Mucosa of descending colon (tissue), 3 donors: ENCODE data around the gene ZCCHC3. TPM values are rescaled to one million over a fixed set of nuclear protein-coding genes. Genes with fewer than 3 reads are reported as not detected.
A peak's percentile ranks its signal among the peaks of the same experiment; 100 is the strongest.

Experiments
- ATAC-seq: fragments of 200-7000 bp; cut with Tn5 transposase; one replicate; pipeline ENCODE4 v1.9.1; 2020; ENCODE audit warnings: mild to moderate bottlenecking, moderate library complexity
- DNase-seq, 3 donors: peaks; one replicate each; pipeline ENCODE4 v3.0.0-alpha.2; 2020
- H3K36me3 ChIP-seq: fragments of 200-600 bp; one replicate; pipeline ENCODE4 v1.8.0; 2021; ENCODE audit warnings: low read depth, mild to moderate bottlenecking
- H3K4me1 ChIP-seq: fragments of 200-600 bp; one replicate; pipeline ENCODE4 v1.8.0; 2021; ENCODE audit warnings: low read depth, mild to moderate bottlenecking
- H3K4me3 ChIP-seq: fragments of 200-600 bp; one replicate; pipeline ENCODE4 v1.8.0; 2021; ENCODE audit warnings: mild to moderate bottlenecking
- H3K9me3 ChIP-seq: fragments of 200-600 bp; one replicate; pipeline ENCODE4 v1.8.0; 2021; ENCODE audit warnings: mild to moderate bottlenecking
- intact Hi-C, 2 donors: fragments of 100-400 bp; cut with DNase I in 1 of 2; cut with micrococcal nuclease in 1 of 2; formaldehyde crosslinking; loops; one replicate each; pipeline versions ENCODE4 v1.11.0 to v1.11.1; 2022; cut with DNase I, micrococcal nuclease
- total RNA-seq, 3 donors: library from RNA; stranded (reverse); fragmentation: NEBNext Ultra II Directional in 2 of 3; extraction: Animal tissue kit (Norgen Biotek cat#: 25700) in 2 of 3; gene quantifications; one replicate each; pipeline versions ENCODE4 v1.2.1 to v1.2.4, GENCODE V29; 2021 to 2023
- TF ChIP-seq, protein P1 (sequence below): fragments of 200-600 bp; IDR thresholded peaks from one replicate; pipeline ENCODE4 v1.8.0; 2022; ENCODE audit warnings: antibody characterized with exemption, mild to moderate bottlenecking
- donor health status: DM: no; HTN: no; CAD: no; lungs with moderate emphysema.
- donor health status: DM: no; HTN: no; CAD: no.
- donor health status: DM: no; HTN: yes; CAD: no.

ZCCHC3 gene
- total RNA-seq, 3 donors from 2014 or later: 12.0 to 18.7 (median 12.6) TPM

DNA sequence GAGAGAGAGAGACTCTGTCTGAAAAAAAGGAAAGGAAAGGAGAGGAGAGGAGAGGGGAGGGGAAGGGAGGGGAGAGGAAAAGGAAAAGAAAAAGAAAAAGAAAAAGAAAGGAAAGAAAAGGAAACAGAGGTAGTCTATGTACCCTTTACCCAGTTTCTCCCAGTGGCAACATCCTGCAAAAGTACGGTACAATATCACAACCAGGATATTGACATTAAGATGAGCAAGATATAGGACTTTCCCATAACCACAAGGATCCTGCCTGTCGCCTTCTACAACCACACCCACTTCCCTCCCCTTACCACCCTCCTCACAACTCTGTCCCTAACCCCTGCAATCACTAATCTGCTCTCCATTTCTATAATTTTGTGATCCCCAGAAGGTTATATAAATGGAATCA lies 10.9 kb upstream of the ZCCHC3 start:
- TF ChIP-seq, protein P1, sequence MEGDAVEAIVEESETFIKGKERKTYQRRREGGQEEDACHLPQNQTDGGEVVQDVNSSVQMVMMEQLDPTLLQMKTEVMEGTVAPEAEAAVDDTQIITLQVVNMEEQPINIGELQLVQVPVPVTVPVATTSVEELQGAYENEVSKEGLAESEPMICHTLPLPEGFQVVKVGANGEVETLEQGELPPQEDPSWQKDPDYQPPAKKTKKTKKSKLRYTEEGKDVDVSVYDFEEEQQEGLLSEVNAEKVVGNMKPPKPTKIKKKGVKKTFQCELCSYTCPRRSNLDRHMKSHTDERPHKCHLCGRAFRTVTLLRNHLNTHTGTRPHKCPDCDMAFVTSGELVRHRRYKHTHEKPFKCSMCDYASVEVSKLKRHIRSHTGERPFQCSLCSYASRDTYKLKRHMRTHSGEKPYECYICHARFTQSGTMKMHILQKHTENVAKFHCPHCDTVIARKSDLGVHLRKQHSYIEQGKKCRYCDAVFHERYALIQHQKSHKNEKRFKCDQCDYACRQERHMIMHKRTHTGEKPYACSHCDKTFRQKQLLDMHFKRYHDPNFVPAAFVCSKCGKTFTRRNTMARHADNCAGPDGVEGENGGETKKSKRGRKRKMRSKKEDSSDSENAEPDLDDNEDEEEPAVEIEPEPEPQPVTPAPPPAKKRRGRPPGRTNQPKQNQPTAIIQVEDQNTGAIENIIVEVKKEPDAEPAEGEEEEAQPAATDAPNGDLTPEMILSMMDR: no peak
- H3K4me1 ChIP-seq: peaks cover 8% of the 10 kb centered on the region
- no peaks in the 10 kb centered on the region for H3K36me3 ChIP-seq
- intact Hi-C loops: no loop called here
- no peaks in the 10 kb centered on the region for H3K9me3 ChIP-seq
- no peak for ATAC-seq
- H3K4me3 ChIP-seq: no peak overlapping the region
- DNase-seq: no peak

- no peak overlapping the region for H3K4me3 ChIP-seq
- DNase-seq (peak in 2 of 3 donors; percentile 51 to 74), ATAC-seq (peak; percentile 46)
- TF ChIP-seq, protein P1: no peak
- H3K4me1 ChIP-seq: peaks cover 8% of the 10 kb centered on the region
- no peaks in the 10 kb centered on the region for H3K36me3 ChIP-seq
- no peaks in the 10 kb centered on the region for H3K9me3 ChIP-seq
- intact Hi-C loops: no loop called here
Observed at GRCh38 chr20:288956-289692, 8.2 kb upstream of the ZCCHC3 start.

GRCh38 chr20:289693-290083 lies 7.7 kb upstream of the ZCCHC3 start:
- Histone ChIP-seq H3K4me3 (peak overlapping the region; percentile 31), H3K9me3 (no peaks in the 10 kb centered on the region), H3K4me1 (peaks cover 8% of the 10 kb centered on the region), H3K36me3 (no peaks in the 10 kb centered on the region)
- TF ChIP-seq, protein P1: no peak
- intact Hi-C loops: no loop called here
- DNase-seq (no peak), ATAC-seq (peak; percentile 18)

DNA sequence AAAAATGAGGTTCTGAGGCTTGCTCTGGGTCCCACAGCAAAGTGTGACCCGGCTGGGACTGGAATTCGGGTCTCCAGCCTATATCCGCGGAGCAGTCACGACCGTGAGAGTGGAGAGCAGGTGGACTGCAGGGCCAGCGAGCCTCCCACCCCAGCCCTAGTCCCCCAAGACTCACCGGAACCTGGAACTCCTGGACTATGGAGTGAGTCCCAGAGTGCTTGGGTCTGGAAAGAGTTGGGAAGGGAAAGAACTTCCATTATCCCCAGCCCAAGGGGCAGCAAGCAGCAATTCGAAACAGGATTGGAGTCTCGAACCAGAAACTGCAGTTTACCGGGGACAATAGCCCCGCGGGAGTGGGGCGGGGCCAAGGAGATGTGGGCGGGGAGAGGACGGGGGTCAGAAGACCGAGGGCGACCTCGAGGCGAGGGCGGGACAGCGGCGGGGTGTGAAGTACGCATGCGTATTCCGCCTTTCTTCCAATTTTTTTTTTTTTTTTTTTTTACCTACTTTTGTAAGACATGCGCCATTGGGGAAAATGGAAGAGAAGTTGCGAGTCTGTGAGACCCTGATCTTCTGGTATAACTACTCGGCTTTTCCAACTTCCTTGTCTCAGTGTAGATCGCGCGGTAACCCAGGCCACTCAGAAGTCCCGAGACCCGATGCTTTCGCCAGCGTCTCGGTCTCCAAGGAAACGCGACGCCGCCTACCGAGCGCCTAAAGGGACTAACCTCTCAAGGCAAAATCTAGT lies 7.1 kb upstream of the ZCCHC3 start, which contains the start of gene C20orf96:
Gene C20orf96, minus strand, starts transcription at position 667 of the 748 bp plus-strand sequence. Its CDS starts 140 bp downstream, at position 527.
- ATAC-seq: peak; percentile 99
- peaks cover 8% of the 10 kb centered on the region for H3K4me1 ChIP-seq
- TF ChIP-seq, protein P1: peak; percentile 24
- no peaks in the 10 kb centered on the region for H3K36me3 ChIP-seq
- peak; percentile 96 to 97 (median 96) for DNase-seq
- intact Hi-C loops: no loop called here
- peak within 1 kb of the TSS; percentile 31 for H3K4me3 ChIP-seq
- no peaks in the 10 kb centered on the region for H3K9me3 ChIP-seq

- Histone ChIP-seq H3K9me3 (no peaks in the 10 kb centered on the region), H3K4me3 (no peak overlapping the region), H3K4me1 (peaks cover 14% of the 10 kb centered on the region), H3K36me3 (no peaks in the 10 kb centered on the region)
- ATAC-seq: no peak
- DNase-seq: no peak
- TF ChIP-seq, protein P1: no peak
- intact Hi-C loops: no loop called here
Observed at GRCh38 chr20:294602-295001, 2.8 kb upstream of the ZCCHC3 start.
